Breast epithelium (tissue), 3 donors: ENCODE results near the gene C3orf18.

Experiments
- POLR2A ChIP-seq: fragments of 450-650 bp; IDR thresholded peaks from one replicate; pipeline ENCODE4 v1.6.1; 2016; ENCODE audit warnings: antibody characterized with exemption, mild to moderate bottlenecking, moderate library complexity
- POLR2AphosphoS5 ChIP-seq, 3 donors: sonication (generic); formaldehyde crosslinking; IDR thresholded peaks; one replicate each; pipeline ENCODE4 v1.6.1; 2017; ENCODE audit warnings: antibody characterized with exemption in 3 of 3
- TF ChIP-seq, protein P1 (sequence below), 3 donors: fragments of 450-650 bp; IDR thresholded peaks; one replicate each; pipeline ENCODE4 v1.5.1; 2016 to 2017; ENCODE audit warnings: antibody characterized with exemption in 3 of 3, mild to moderate bottlenecking in 3 of 3, moderate library complexity in 3 of 3

DNA sequence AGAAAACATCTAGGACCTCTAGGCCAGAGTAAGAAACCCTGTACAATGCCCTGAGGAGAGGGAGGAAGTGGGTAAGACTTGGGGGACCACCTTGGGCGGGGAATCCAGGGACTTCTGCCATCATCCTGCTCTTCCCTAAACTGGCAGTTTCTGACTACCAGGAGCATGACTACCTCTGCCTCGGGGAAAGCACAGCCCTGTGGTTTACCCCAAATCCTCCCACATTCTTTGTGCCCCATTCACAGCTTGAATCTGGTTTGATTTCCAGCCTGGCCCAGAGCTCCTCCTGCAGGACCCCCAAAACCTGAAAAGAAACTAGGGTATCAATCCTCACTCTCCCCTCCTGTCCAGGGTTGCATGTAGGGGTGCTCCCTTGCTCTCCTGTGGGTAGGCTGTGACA, 4.7 kb downstream of the C3orf18 start:
- TF ChIP-seq, protein P1, sequence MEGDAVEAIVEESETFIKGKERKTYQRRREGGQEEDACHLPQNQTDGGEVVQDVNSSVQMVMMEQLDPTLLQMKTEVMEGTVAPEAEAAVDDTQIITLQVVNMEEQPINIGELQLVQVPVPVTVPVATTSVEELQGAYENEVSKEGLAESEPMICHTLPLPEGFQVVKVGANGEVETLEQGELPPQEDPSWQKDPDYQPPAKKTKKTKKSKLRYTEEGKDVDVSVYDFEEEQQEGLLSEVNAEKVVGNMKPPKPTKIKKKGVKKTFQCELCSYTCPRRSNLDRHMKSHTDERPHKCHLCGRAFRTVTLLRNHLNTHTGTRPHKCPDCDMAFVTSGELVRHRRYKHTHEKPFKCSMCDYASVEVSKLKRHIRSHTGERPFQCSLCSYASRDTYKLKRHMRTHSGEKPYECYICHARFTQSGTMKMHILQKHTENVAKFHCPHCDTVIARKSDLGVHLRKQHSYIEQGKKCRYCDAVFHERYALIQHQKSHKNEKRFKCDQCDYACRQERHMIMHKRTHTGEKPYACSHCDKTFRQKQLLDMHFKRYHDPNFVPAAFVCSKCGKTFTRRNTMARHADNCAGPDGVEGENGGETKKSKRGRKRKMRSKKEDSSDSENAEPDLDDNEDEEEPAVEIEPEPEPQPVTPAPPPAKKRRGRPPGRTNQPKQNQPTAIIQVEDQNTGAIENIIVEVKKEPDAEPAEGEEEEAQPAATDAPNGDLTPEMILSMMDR (IDR thresholded peaks at IDR 0.05): no peak
- TF ChIP-seq POLR2AphosphoS5 (IDR thresholded peaks at IDR 0.05) (no peak), POLR2A (no peak)
